Esophagus muscularis mucosa (tissue), 2 donors: ENCODE measurements around the gene OTOG.

ENCODE experiments used
- POLR2A ChIP-seq: fragments of 450-650 bp; IDR thresholded peaks from one replicate; pipeline ENCODE4 v1.6.1; 2017; ENCODE audit warnings: antibody characterized with exemption, moderate library complexity, mild to moderate bottlenecking, low read depth
- POLR2AphosphoS5 ChIP-seq, 2 donors: sonication (generic); formaldehyde crosslinking; IDR thresholded peaks; one replicate each; pipeline ENCODE4 v1.6.1; 2017; ENCODE audit warnings: antibody characterized with exemption in 2 of 2

- TF ChIP-seq POLR2A, result no peak
- TF ChIP-seq POLR2AphosphoS5 (IDR thresholded peaks at IDR 0.05), result no peak
These were observed 4.0 kb upstream of the OTOG start for GRCh38 chr11:17543041-17543440.
